MM.1S (cell line): Measurements from ENCODE around the gene SDR9C7.
"Not testable (repeated sequence)": the region's sequence is repeated elsewhere in the genome, so short reads cannot be mapped to it uniquely, and the experiment has no call there.

Experiments used
- DNase-seq: peaks from one replicate; pipeline ENCODE4 v3.0.0-alpha.2; 2015
- H2AFZ ChIP-seq: fragments of 300-600 bp; sonication (generic); 2 replicates; pipeline ENCODE4 v1.6.0; 2016; ENCODE audit warnings: antibody characterized with exemption, low read length
- H3F3A ChIP-seq: fragments of 300-600 bp; sonication (generic); 2 replicates; pipeline ENCODE4 v1.6.1; 2016; ENCODE audit warnings: mild to moderate bottlenecking, antibody characterized with exemption, low read length, moderate library complexity, mixed read lengths; ENCODE audit not compliant: insufficient read depth
- H3K27ac ChIP-seq: fragments of 300-600 bp; sonication (generic); 2 replicates; pipeline ENCODE4 v1.5.1; 2016; ENCODE audit warnings: mild to moderate bottlenecking, low read length
- H3K27me3 ChIP-seq: fragments of 300-600 bp; sonication (generic); replicated peaks from 2 replicates; pipeline ENCODE4 v1.6.0; 2016; ENCODE audit warnings: low read length; ENCODE audit not compliant: insufficient read depth
- H3K36me3 ChIP-seq: fragments of 300-600 bp; sonication (generic); replicated peaks from 2 replicates; pipeline ENCODE4 v1.6.1; 2016; ENCODE audit warnings: mild to moderate bottlenecking, low read length, mixed read lengths; ENCODE audit not compliant: insufficient read depth
- H3K4me1 ChIP-seq: fragments of 300-600 bp; sonication (generic); 2 replicates; pipeline ENCODE4 v1.6.1; 2016; ENCODE audit warnings: low read length, mixed read lengths
- H3K4me2 ChIP-seq: fragments of 300-600 bp; sonication (generic); 2 replicates; pipeline ENCODE4 v1.6.0; 2016; ENCODE audit warnings: low read depth, low read length
- H3K4me3 ChIP-seq: fragments of 300-600 bp; sonication (generic); 2 replicates; pipeline ENCODE4 v1.5.1; 2016; ENCODE audit warnings: low read length, mixed read lengths
- H3K79me2 ChIP-seq: fragments of 300-600 bp; sonication (generic); 2 replicates; pipeline ENCODE4 v1.6.1; 2016; ENCODE audit warnings: mixed run types, low read length, mixed read lengths
- H3K9ac ChIP-seq: fragments of 300-600 bp; sonication (generic); 2 replicates; pipeline ENCODE4 v1.6.1; 2016; ENCODE audit warnings: low read length, mixed read lengths
- H3K9me2 ChIP-seq: fragments of 300-600 bp; sonication (generic); replicated peaks from 2 replicates; pipeline ENCODE4 v1.6.1; 2016; ENCODE audit warnings: mild to moderate bottlenecking, low read length, mixed read lengths; ENCODE audit not compliant: insufficient read depth
- H3K9me3 ChIP-seq: fragments of 300-600 bp; sonication (generic); replicated peaks from 2 replicates; pipeline ENCODE4 v1.6.1; 2016; ENCODE audit warnings: mild to moderate bottlenecking, low read length, mixed read lengths; ENCODE audit not compliant: insufficient read depth
- H4K20me1 ChIP-seq: fragments of 300-600 bp; sonication (generic); 2 replicates; pipeline ENCODE4 v1.6.1; 2016; ENCODE audit warnings: mild to moderate bottlenecking, low read length, moderate library complexity, mixed read lengths; ENCODE audit not compliant: insufficient read depth
- CTCF ChIP-seq: fragments of 300-600 bp; sonication (generic); IDR thresholded peaks from 2 replicates; pipeline ENCODE4 v1.5.1; 2016; ENCODE audit warnings: antibody characterized with exemption, low read length, mixed read lengths
- EZH2 ChIP-seq: fragments of 300-600 bp; sonication (generic); optimal IDR thresholded peaks from 2 replicates; pipeline ENCODE3; 2017; ENCODE audit warnings: low read depth, mild to moderate bottlenecking, antibody characterized with exemption, low read length, mixed read lengths
- EZH2phosphoT487 ChIP-seq: fragments of 300-600 bp; sonication (generic); IDR thresholded peaks from 2 replicates; pipeline ENCODE4 v1.6.1; 2018; ENCODE audit warnings: antibody characterized with exemption, low read length

SDR9C7 gene

GRCh38 chr12:56933826-56934625 lies at the start of gene SDR9C7:
TSS of gene SDR9C7 (minus strand) at chr12:56934408. CDS start at chr12:56934261, 147 bp downstream.
- Histone ChIP-seq H3K27ac (no peak within 1 kb of the TSS), H3K9me2 (no peaks in the 10 kb centered on the region)
- no peak for DNase-seq

GRCh38 chr12:56983386-56983785 lies 49.2 kb upstream of the SDR9C7 start:
- Histone ChIP-seq H3K79me2 (no peaks in the 10 kb centered on the region), H3K9ac (no peak overlapping the region), H3K4me2 (no peak overlapping the region), H4K20me1 (no peaks in the 10 kb centered on the region), H3F3A (no peaks in the 10 kb centered on the region), H3K4me3 (no peak overlapping the region), H3K36me3 (no peaks in the 10 kb centered on the region), H3K27ac (no peak overlapping the region), H3K4me1 (peaks cover 16% of the 10 kb centered on the region), H3K27me3 (no peaks in the 10 kb centered on the region), H3K9me2 (no peaks in the 10 kb centered on the region), H3K9me3 (no peaks in the 10 kb centered on the region), H2AFZ (no peak overlapping the region)
- DNase-seq: no peak
- no peak for TF ChIP-seq EZH2phosphoT487
- TF ChIP-seq EZH2: no peak
- TF ChIP-seq CTCF: no peak

More at GRCh38 chr12:56933826-56934625, at the start of gene SDR9C7:
- no peaks in the 10 kb centered on the region for H3K27me3 ChIP-seq
- H3K4me1 ChIP-seq: no peaks in the 10 kb centered on the region
- no peaks in the 10 kb centered on the region for H3K9me3 ChIP-seq
- no peak within 1 kb of the TSS for H3K4me3 ChIP-seq
- no peak within 1 kb of the TSS for H3K9ac ChIP-seq
- H3K36me3 ChIP-seq: no peaks in the 10 kb centered on the region
- H3K4me2 ChIP-seq: no peak within 1 kb of the TSS
- H2AFZ ChIP-seq: no peak within 1 kb of the TSS
- no peaks in the 10 kb centered on the region for H4K20me1 ChIP-seq
- no peak for TF ChIP-seq EZH2phosphoT487
- no peak for TF ChIP-seq EZH2
- TF ChIP-seq CTCF: no peak
- no peaks in the 10 kb centered on the region for H3F3A ChIP-seq
- H3K79me2 ChIP-seq: no peaks in the 10 kb centered on the region

- not testable (repeated sequence) for H3K27me3 ChIP-seq, DNase-seq
Observed at GRCh38 chr12:56982578-56983236, 48.5 kb upstream of the SDR9C7 start.

More at GRCh38 chr12:56982578-56983236, 48.5 kb upstream of the SDR9C7 start:
- H3K36me3 ChIP-seq, H3K9ac ChIP-seq, H3K9me3 ChIP-seq, H2AFZ ChIP-seq, H3K4me2 ChIP-seq, H3F3A ChIP-seq, H3K4me3 ChIP-seq, H3K27ac ChIP-seq, H3K79me2 ChIP-seq, H4K20me1 ChIP-seq, H3K9me2 ChIP-seq: not testable (repeated sequence)
- H3K4me1 ChIP-seq: peaks cover 16% of the 10 kb centered on the region
